Stimulated activated CD4-positive, alpha-beta T cell treated with anti-CD3 and anti-CD28 coated beads, Interleukin-12 subunit alpha, Interleukin-12 subunit beta, amount 100 ng/mL, for 48 hours (primary cell): Measurements from ENCODE around the gene DNM3.

Experiments
- DNase-seq, 3 donors: peaks; one replicate each; pipeline ENCODE4 v3.0.0-alpha.2; 2020; ENCODE audit warnings: low read depth in 2 of 3, low spot score in 1 of 3

Gene DNM3

GRCh38 chr1:172167796-172168596 is 326.7 kb downstream of the DNM3 start:
- no peak for DNase-seq

GRCh38 chr1:172168597-172168872 is 327.2 kb downstream of the DNM3 start:
- DNase-seq = no peak

GRCh38 chr1:172169836-172170235 is 328.5 kb downstream of the DNM3 start:
- DNase-seq = no peak

GRCh38 chr1:172172352-172172831 is 331.1 kb downstream of the DNM3 start:
- no peak for DNase-seq

- no peak for DNase-seq
These were observed 334.9 kb downstream of the DNM3 start for GRCh38 chr1:172176206-172176605.

GRCh38 chr1:172177849-172178248 is 336.6 kb downstream of the DNM3 start:
- DNase-seq = no peak

GRCh38 chr1:172178886-172179285 is 337.6 kb downstream of the DNM3 start:
- no peak for DNase-seq

- no peak for DNase-seq
These were observed 338.6 kb downstream of the DNM3 start for GRCh38 chr1:172179918-172180317.

- DNase-seq = peak in 2 of 3 donors; percentile 11 to 26
These were observed 339.4 kb downstream of the DNM3 start for GRCh38 chr1:172180501-172181285.

- no peak for DNase-seq
These were observed 343.4 kb downstream of the DNM3 start for GRCh38 chr1:172184506-172185191.

GRCh38 chr1:172185211-172185610 is 343.9 kb downstream of the DNM3 start:
- no peak for DNase-seq

GRCh38 chr1:172185996-172186395 is 344.7 kb downstream of the DNM3 start:
- DNase-seq = no peak

- no peak for DNase-seq
These were observed 360.3 kb downstream of the DNM3 start for GRCh38 chr1:172201572-172201971.

GRCh38 chr1:172203135-172203823 is 362.0 kb downstream of the DNM3 start:
- DNase-seq = no peak

- no peak for DNase-seq
These were observed 362.6 kb downstream of the DNM3 start for GRCh38 chr1:172203902-172204301.

GRCh38 chr1:172206256-172206655 is 365.0 kb downstream of the DNM3 start:
- DNase-seq = no peak

- DNase-seq = no peak
These were observed 367.3 kb downstream of the DNM3 start for GRCh38 chr1:172208635-172209034.

GRCh38 chr1:172211221-172211620 is 369.9 kb downstream of the DNM3 start:
- no peak for DNase-seq

- no peak for DNase-seq
These were observed 370.8 kb downstream of the DNM3 start for GRCh38 chr1:172212124-172212523.

- DNase-seq = no peak
These were observed 373.7 kb downstream of the DNM3 start for GRCh38 chr1:172215006-172215405.

GRCh38 chr1:172219966-172220365 is 378.7 kb downstream of the DNM3 start:
- DNase-seq = no peak
